ENCODE data around the gene LDB3. TPM values are rescaled to one million over a fixed set of nuclear protein-coding genes. Genes with fewer than 3 reads are reported as not detected.

Gene LDB3
- total and polyA plus RNA-seq, 10 donors = 0.14 to 1.2 (median 0.36) TPM; not detected in 2

- Histone ChIP-seq H3K27ac (no peak overlapping the region), H3K4me3 (no peak overlapping the region), H3K9me3 (no peaks in the 10 kb centered on the region), H3K27me3 (replicated peaks in 1 of 7) (peaks cover 0 to 37% (median 0%) of the 10 kb centered on the region in 7 donors), H3K4me1 (peaks cover 0 to 10% (median 0%) of the 10 kb centered on the region in 6 donors), H3K36me3 (no peaks in the 10 kb centered on the region)
- TF ChIP-seq POLR2A (IDR thresholded peaks at IDR 0.05) = no peak
- no peak for TF ChIP-seq POLR2AphosphoS5 (IDR thresholded peaks at IDR 0.05)
- no peak for TF ChIP-seq CTCF (IDR thresholded peaks at IDR 0.05 in 8 of 11, conservative IDR thresholded peaks at IDR 0.05 in 3 of 11)
- intact Hi-C loops (cut with DNase I; ENCODE audit: low total_unique reads) = no loop called here
- 89 to 93% (median 91%) methylated on average over 11 to 12 of the region's 12 CpGs for WGBS, 5 donors
- DNase-seq = peak; percentile 58
Measured at GRCh38 chr10:86658261-86658741, 10.0 kb upstream of the LDB3 start.

- H3K4me3 ChIP-seq = no peak overlapping the region
- no peaks in the 10 kb centered on the region for H3K9me3 ChIP-seq
- no peaks in the 10 kb centered on the region for H3K36me3 ChIP-seq
- 51 to 80% (median 74%) methylated on average over 2 to 3 of the region's 3 CpGs for WGBS, 5 donors
- DNase-seq = peak; percentile 65
- intact Hi-C loops (cut with DNase I; ENCODE audit: low total_unique reads) = no loop called here
- TF ChIP-seq POLR2AphosphoS5 (IDR thresholded peaks at IDR 0.05) (no peak), POLR2A (IDR thresholded peaks at IDR 0.05) (no peak)
- H3K4me1 ChIP-seq = peaks cover 0 to 10% (median 0%) of the 10 kb centered on the region in 6 donors
- H3K27me3 ChIP-seq (replicated peaks in 1 of 7) = peaks cover 0 to 37% (median 0%) of the 10 kb centered on the region in 7 donors
- no peak overlapping the region for H3K27ac ChIP-seq
Measured at GRCh38 chr10:86658751-86659150, 9.6 kb upstream of the LDB3 start.

GRCh38 chr10:86659161-86659691, 9.1 kb upstream of the LDB3 start:
- intact Hi-C loops (cut with DNase I; ENCODE audit: low total_unique reads) = no loop called here
- no peaks in the 10 kb centered on the region for H3K9me3 ChIP-seq
- H3K4me1 ChIP-seq = peaks cover 0 to 11% (median 0%) of the 10 kb centered on the region in 6 donors
- no peak overlapping the region for H3K4me3 ChIP-seq
- no peak overlapping the region for H3K27ac ChIP-seq
- DNase-seq = no peak
- 86 to 92% (median 87%) methylated on average over 19 of the region's 19 CpGs for WGBS, 5 donors
- no peak for TF ChIP-seq POLR2AphosphoS5 (IDR thresholded peaks at IDR 0.05)
- TF ChIP-seq POLR2A (IDR thresholded peaks at IDR 0.05) = no peak
- no peak for TF ChIP-seq CTCF (IDR thresholded peaks at IDR 0.05 in 8 of 11, conservative IDR thresholded peaks at IDR 0.05 in 3 of 11)
- no peaks in the 10 kb centered on the region for H3K36me3 ChIP-seq
- H3K27me3 ChIP-seq (replicated peaks in 1 of 7) = peaks cover 0 to 37% (median 0%) of the 10 kb centered on the region in 7 donors

- Histone ChIP-seq H3K4me1 (peaks cover 0 to 17% (median 0%) of the 10 kb centered on the region in 6 donors), H3K27ac (no peak overlapping the region), H3K4me3 (no peak overlapping the region), H3K9me3 (no peaks in the 10 kb centered on the region), H3K27me3 (replicated peaks in 1 of 7) (peaks cover 0 to 32% (median 0%) of the 10 kb centered on the region in 7 donors), H3K36me3 (no peaks in the 10 kb centered on the region)
- 79 to 93% (median 86%) methylated on average over 7 to 17 of the region's 17 CpGs for WGBS, 5 donors
- peak; percentile 72 for DNase-seq
- intact Hi-C loops (cut with DNase I; ENCODE audit: low total_unique reads) = no loop called here
- TF ChIP-seq POLR2A (IDR thresholded peaks at IDR 0.05) = no peak
- TF ChIP-seq CTCF (IDR thresholded peaks at IDR 0.05 in 8 of 11, conservative IDR thresholded peaks at IDR 0.05 in 3 of 11) = no peak
- TF ChIP-seq POLR2AphosphoS5 (IDR thresholded peaks at IDR 0.05) = no peak
Measured at GRCh38 chr10:86659721-86660453, 8.4 kb upstream of the LDB3 start.

Measured in spleen (tissue), 11 donors.